T1000 (cell line): Measurements from ENCODE around the gene ZFYVE19.

Experiments used
- DNase-seq: peaks from one replicate; lab custom pipeline; 2025; ENCODE audit warnings: mixed read lengths; lab: John Stamatoyannopoulos, UW

The ZFYVE19 gene

GRCh38 chr15:40807028-40807887, at the start of gene ZFYVE19, which contains the start of gene DNAJC17:
TSS of gene ZFYVE19 (plus strand) at chr15:40807089. CDS start at chr15:40807590, 501 bp downstream.
TSS of gene DNAJC17 (minus strand) at chr15:40807473. CDS start at chr15:40807446, 27 bp downstream.
- peak; percentile 91 for DNase-seq

GRCh38 chr15:40759961-40760360, 46.9 kb upstream of the ZFYVE19 start:
- no peak for DNase-seq

- DNase-seq, result no peak
Measured at GRCh38 chr15:40762919-40763800, 43.7 kb upstream of the ZFYVE19 start.

GRCh38 chr15:40763801-40764628, 42.9 kb upstream of the ZFYVE19 start, which contains the start of gene GCHFR:
TSS of gene GCHFR (plus strand) at chr15:40764068. CDS start at chr15:40764181, 113 bp downstream.
- DNase-seq, result no peak

- no peak for DNase-seq
Measured at GRCh38 chr15:40764629-40765103, 42.2 kb upstream of the ZFYVE19 start.

- DNase-seq, result no peak
Measured at GRCh38 chr15:40766194-40766815, 40.6 kb upstream of the ZFYVE19 start.

GRCh38 chr15:40766906-40767837, 39.7 kb upstream of the ZFYVE19 start:
- no peak for DNase-seq

- DNase-seq, result no peak
Measured at GRCh38 chr15:40767838-40768500, 38.9 kb upstream of the ZFYVE19 start.

GRCh38 chr15:40768521-40769273, 38.2 kb upstream of the ZFYVE19 start:
- no peak for DNase-seq

- peak; percentile 83 for DNase-seq
Measured at GRCh38 chr15:40769274-40770146, 37.4 kb upstream of the ZFYVE19 start, which contains the start of gene C15orf62. TSS of gene C15orf62 (plus strand) at chr15:40769980. CDS start at chr15:40770496, 516 bp downstream.

GRCh38 chr15:40770147-40770721, 36.7 kb upstream of the ZFYVE19 start:
- DNase-seq, result no peak

- DNase-seq, result no peak
Measured at GRCh38 chr15:40771242-40771641, 35.6 kb upstream of the ZFYVE19 start.

- DNase-seq, result no peak
Measured at GRCh38 chr15:40772014-40772413, 34.9 kb upstream of the ZFYVE19 start.

GRCh38 chr15:40773496-40773895, 33.4 kb upstream of the ZFYVE19 start:
- no peak for DNase-seq

GRCh38 chr15:40773902-40774301, 33.0 kb upstream of the ZFYVE19 start:
- no peak for DNase-seq

GRCh38 chr15:40775007-40775406, 31.9 kb upstream of the ZFYVE19 start:
- no peak for DNase-seq
